HuH-7 (cell line): ENCODE results near the gene ITPR1.

Source experiments
- DNase-seq: peaks from one replicate; pipeline ENCODE4 v3.0.0; 2011; ENCODE audit warnings: low spot score

ITPR1 gene

DNA sequence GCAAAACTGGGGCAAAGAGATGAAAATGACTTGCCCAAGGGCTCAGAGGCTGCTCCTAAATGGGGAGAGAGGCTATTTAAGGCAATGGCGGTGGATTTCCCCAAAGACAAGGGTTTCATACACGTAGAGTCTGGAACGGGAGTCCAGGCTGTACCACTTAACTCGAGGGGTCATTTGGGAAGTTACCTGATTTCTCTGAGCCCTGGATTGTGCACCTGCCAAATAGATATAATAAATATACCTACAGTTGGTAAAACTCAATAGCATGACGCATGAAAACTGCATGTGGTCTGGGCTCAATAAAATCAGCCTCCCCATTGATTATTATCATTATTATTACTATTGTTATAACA, 1.3 kb upstream of the ITPR1 start:
- DNase-seq = no peak

DNA sequence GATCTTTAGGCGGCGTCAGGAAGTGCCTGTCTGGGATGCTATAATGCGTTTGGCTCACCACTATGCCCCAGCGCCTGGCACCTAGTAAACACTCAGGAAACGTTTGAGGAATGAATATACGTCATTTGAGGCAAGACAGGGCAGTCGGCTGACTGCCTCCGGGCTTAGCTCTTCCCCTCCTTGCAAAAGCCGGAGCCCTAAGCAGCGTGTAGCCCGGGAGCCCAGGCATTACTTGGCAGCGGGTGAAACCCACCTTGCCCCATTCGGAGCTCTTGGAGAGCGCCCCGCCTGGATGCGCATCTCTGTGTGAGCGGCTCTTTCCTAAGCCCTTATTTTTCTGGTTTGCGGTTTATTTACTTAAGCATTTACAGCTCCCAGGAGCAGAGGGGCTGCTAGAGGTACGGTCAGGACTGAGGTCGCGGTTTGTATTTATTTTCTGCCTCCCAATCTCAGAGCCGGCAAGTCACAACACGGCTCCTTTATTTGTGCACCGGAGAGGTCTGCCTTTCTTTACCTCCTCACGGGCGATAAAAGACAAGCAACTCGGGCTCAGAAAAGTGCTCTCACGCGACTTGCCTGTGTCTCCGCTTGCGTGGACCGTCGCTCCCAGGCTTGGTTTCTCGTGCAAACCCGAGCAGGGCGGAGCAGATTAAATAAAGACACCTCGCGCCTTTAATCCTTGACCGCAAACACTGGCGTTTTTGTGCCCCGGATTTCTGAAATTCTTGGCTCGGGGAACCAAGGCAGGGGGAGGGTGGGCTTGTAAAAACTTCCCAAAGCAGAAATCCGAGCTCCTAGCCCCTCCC, 737 bp upstream of the ITPR1 start:
- DNase-seq = peak; percentile 49

DNA sequence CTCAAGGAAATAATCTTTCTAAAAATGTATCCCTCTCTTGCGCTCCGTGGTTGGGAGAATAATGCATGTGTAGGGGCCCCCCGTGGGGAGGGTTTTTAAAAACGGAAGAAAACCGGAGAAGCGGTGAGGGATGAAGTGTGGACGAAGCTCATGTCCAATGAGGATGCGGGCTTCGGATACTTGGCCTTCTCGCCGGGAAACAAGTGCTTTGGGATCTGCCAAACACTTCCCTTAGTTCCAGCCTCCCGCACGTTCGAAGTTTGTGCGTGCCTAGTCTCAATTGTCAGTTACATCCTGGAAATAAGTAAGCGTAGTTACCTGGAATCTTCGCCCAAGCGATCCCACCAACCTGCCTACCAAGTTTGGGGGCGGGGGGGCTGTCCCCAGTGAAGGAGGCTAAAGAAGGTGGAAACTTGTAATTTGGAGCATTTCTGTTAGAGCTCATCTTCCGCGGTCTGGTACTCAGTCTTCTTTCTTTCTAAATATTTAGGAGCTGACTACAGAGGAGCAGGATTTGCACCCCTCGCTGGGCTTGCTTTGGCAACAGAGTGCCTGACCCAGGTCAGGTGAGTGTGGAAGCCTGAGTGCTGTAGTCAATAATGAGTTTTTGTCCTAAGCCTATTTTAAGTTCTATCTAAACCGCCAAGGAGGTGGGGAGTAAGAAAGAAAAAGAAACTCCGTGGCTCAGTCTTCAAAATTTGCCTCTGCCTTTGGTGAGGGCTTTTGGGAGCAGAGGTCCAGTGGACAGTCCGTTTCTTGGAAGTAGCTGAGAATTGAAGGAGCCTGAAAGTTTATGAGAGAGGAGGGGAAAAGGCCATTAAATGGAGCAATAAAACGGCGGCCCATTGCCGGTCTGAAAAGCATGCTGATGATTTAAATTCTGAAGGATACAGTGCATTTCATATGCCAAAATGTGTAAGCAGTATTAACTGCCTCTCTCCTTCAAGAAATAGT, 1.1 kb downstream of the ITPR1 start:
- no peak for DNase-seq

DNA sequence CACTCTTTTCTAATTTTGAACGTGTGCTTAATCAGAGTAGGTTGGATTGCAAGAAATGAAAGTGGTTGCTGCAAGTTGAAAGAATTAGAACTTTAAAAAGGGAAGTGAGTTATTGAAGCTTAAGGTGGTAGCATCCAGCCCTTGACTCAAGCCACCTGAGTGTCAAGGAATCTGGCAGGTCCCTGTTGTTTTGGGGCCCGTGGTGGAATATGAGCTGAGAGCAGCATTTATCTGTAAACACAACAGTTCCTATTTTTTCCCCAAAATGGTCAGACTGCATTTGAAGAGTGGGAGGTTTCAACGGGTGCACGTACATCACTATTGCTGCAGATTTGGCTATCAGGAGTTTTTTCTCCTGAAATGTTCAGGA, 1.7 kb downstream of the ITPR1 start:
- no peak for DNase-seq

DNA sequence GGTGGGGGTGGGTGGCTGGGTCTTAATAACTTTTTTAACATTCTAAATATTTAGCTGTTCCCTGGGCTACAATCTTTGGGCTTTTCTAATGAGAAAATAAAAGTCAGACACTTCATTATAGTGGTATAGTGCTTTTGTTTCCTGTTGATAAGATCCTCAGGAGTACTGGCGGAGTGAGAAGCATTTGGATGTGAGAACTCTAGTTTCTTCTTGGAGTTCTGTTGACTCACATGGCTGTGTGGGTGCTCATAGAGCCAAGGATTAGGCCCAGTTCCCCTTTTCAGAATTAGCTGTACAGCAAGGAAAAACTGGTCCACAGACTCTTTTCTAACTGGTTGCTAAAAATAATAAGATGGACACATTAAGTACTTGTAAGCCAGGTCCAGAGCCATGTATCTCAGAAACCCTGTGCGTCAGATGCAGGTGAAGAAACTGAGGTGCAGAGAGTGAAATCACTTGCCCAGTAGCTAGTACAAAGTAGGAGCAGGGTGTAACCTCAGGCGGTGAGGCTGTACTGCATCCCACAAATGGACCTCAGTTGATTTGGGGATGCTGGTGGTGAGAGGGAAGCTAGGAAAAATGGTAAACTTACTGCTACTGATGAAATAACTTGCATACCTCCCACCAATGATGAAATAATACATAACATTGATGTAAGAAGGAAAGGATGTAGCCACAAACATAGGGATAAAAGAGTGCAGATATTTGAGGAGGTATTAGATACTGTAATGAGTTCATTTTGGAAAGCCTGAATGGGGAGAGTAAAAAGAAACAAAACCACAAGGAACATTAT, 2.3 kb downstream of the ITPR1 start:
- no peak for DNase-seq

DNA sequence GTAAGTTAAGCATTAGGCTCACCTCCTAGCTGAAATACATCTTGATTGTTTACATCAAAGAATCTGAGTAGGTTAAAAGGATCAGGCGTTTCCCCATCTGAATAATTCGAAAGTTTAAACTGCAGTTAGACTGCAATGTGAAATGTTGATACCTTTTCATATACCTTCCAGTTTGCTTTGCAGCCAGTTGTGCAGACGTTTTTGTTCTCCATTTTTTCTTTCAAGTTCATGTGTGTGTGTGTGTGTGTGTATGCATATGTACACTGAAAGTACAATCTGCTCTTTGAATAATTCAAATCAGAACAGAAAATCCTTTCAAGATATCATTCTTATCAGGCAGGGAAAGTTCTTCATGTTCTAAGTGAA, 2.9 kb downstream of the ITPR1 start:
- no peak for DNase-seq

DNA sequence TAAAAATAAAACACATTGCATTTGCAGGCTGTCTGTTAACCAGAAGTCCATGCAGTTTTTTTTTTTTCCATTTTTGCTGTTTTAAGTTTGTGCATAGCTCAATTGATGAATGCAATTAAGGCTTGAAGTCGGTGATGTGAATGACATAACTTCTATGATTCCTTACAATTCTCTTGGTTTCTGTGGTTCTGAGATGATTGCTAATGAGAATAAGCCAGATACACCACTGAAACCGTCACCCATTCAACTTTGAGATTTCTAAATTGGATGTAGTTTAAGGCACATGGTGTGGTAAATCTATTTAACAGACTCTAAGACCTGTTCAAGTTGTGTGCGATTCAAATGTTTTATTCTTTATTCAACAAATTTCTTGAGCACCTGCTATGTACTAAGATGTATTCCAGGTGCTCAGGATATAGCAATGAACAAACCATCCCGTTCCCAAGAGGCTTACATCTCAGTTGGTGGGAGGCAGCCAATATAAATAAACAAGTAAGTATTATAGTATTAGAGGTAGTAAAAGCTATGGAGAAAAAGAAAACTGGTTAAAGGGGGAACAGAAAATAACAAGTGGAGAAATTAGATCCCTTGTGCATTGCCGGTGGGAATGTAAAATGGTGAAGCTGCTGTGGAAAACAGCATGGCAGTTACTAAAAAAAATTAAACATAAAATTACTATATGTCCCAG, 4.0 kb downstream of the ITPR1 start:
- DNase-seq = no peak

DNA sequence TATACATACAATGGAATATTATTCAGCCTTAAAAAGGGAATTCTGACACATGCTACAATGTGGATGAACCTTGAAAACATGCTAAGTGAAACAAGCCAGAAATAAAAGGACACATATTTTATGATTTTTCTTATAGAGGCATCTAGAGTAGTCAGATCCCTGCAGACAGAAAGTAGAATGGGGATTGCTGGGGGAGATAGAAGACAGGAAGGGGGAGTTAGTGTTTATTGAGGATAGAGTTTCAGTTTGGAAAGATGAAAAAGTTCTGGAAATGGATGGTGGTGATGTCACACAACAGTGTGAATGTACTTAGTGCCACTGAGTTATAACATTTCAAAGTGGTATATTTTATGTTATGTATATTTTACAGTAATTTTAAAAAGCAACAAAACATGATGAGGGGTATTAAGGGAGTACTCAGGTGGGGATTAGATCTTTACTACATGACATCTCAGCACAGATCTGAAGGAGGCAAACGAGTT, 4.7 kb downstream of the ITPR1 start:
- no peak for DNase-seq

DNA sequence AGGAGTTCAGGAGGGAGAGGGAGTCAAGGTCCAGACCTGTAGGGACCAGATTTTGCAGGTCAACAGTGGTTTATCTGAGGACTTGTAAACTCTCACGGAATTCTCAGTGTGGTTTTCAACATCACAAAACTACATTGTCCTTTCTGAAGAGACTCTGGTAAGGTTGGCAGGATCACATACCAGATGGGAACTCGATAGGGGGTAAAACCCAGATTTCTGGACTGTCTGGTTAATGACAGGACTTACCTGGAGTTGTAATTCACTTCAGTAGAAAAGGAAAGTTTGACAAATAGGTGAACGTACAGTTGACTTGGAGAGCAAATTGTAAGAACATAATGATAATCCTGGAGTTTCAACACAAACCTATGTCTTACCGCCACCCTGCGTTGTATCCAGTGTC, 5.3 kb downstream of the ITPR1 start:
- DNase-seq = no peak

DNA sequence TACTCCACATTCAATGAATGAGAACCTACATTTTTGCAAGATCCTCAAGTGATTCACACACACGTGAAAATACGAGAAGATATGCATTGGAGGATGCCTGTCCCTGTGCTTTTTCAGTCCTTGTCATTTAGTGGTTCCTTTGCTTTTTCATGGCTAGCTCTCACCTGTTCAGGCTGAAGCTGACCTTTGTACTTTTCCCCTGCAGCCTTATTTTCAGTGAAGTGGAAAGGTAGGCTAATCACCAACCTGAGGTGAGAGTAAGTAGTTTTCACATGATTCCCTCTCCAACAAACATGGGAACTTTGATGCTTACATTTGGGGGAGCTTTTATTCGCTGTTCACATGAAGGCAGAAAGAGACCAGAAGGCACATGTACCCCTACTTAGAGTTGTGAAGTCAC, 8.3 kb downstream of the ITPR1 start:
- DNase-seq = no peak

DNA sequence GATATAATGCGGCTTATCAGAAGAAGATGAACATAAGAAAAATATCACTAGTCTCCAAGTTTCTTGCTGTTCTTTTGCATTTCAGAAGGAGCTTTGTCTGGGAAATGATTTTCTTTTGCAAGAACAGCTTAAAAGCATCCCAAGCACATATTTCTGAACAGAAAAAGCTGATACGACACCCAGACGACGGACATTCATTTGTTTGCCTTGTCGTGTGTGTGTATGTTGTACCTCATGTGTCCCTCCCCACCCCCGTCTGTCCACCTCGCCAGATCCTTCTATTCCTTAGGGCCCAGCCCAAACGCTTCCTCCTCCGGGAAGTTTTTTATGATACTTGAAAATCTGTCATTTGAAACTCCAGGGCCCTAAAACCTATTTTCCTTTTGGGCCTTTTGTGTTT, 8.8 kb downstream of the ITPR1 start:
- no peak for DNase-seq

DNA sequence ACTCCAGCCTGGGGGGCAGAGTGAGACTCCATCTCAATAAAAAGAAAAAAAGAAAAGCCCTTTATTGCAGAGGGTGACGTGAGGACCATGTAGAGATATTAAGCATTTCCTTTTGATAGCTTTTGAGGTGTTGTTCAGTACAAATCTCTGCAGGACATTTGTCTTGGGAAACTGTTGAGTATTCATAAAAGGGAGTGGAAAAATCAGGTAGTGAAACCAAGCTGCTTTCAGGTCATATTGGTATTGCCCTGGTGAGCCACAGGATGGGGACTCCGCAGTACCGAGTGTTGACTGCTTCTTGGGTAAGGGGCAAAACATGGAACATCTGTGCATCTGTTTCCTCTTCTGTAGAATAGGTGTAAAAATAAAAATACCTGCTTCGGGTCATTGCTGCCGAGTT, 9.9 kb downstream of the ITPR1 start:
- DNase-seq = no peak

DNA sequence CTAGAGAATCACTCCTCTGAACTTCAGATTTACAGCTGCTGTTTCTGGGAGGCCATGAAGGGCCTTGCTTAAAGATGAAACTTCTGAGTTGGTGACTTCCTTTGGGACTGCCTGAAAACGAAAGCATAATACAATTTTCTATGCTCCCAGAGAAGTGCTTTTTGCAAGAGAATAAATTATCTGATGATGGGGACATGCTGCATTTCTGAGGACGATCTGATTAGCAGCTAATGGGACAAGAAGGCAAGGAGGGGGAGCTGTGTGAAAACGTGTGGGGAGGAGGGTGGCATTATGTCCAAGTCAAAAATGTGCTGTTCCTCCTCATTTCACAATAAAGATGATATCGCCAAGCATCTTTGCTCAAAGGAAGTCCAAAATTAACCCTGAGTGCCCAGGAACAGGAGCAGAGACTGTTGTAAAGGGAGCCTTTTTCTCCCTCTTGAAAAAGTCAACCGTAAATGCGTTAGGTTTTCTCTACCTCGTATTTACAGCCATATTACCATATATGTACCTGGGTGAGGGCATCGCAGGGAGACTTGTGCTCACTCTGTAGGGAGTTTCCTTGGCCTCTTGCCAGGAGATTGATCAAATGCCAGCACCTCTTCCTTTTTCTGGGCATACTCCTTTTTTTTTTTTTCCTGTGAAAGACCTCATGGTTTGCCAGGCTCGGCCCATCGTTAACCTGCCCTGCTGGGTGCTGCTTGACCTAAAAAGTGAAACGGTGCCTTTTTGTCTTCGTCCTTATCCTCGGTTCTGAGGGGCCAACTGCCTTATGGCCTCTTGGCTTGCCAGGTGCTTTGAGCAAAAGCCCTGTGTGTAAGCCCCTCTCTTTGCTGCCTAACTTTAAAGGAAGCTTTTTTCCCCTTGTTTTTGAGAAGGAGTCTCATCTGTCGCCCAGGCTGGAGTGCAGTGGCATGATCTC, 11.5 kb downstream of the ITPR1 start:
- no peak for DNase-seq

DNA sequence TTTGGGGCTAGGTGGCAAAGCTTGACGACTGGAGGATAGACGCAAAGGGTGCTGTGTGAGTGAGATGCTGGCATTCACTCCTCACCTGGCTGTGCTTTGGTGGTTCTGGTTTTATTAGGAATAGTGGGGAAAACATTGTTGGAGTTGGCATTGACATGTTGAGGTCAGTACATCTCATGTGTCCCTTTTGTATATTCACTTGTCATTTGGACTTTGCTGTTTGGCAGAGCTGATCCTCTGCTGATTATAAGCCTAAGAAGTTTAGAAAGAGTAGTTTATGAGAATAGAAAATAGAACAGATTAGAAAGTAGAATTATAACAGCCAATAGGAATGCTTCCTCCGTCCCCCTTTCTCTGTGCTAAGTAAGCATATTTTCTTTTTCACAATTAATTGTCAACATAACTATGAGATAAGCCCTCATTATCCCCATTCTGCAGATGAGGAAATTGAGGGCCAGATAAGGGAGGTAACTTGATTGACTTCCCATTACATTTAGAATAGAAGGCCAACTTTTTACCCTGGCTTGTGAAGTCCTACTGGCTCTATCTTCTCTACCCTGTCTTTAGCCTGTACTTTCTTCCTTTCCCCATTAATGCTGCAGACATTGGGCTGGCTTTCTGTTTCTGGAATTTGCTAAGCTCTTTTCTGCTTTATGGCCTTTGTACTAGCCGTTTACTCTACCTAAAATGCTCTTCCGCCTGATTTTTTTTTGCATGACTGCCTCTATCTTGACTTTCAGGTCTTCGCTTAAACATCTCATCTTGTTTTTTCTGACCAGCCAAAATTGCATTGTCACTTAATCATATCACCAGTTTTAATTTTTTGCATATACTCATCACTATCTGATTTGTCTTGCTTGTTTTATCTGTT, 12.8 kb downstream of the ITPR1 start:
- no peak for DNase-seq

DNA sequence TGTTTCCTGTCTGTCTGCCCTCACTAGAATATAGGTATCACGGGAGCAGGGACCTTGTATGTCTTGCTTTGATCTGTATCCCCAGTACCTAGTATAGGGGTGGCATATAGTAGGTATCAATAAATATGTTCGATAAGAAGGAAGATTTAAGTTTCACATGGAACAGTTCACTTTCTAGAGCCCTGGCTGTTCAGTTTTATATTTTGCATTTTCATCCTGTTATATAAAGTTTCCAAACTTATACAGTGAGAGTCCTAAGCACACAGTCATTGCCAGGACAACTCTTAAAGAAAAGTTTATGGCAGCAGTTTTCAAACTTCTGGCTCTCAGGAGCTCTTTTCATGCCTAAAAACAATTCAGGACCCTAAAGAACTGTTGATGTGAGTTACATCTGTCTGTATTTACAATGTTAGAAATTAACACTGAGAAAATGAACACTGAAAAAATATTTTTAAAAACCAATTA, 13.4 kb downstream of the ITPR1 start:
- DNase-seq = no peak

DNA sequence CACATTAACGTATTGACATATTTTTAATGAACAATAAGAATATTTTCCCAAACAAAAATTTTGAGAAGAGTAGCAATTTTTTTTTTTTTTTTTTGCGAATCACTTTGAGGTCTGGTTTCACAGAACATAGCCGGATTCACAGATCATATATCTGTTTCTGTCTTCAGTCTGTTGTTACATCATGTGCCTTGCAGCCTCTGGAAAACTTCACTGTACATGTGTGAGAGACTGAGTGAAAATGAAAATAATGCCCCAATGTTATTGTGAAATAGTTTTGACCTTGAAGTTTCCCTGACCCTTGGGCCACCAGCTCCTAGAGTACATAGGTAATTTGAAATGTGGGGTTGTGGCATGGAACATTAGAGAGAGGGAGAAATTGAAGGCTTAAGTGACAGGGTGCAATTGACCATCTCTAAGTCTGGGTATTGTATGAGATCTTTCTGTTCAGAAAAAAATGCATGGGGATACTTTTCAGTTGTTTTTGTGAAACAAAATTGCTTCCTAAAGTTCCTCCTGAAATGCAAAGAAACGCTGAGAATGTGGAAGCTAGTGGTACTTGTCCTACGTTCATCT, 14.0 kb downstream of the ITPR1 start:
- no peak for DNase-seq

DNA sequence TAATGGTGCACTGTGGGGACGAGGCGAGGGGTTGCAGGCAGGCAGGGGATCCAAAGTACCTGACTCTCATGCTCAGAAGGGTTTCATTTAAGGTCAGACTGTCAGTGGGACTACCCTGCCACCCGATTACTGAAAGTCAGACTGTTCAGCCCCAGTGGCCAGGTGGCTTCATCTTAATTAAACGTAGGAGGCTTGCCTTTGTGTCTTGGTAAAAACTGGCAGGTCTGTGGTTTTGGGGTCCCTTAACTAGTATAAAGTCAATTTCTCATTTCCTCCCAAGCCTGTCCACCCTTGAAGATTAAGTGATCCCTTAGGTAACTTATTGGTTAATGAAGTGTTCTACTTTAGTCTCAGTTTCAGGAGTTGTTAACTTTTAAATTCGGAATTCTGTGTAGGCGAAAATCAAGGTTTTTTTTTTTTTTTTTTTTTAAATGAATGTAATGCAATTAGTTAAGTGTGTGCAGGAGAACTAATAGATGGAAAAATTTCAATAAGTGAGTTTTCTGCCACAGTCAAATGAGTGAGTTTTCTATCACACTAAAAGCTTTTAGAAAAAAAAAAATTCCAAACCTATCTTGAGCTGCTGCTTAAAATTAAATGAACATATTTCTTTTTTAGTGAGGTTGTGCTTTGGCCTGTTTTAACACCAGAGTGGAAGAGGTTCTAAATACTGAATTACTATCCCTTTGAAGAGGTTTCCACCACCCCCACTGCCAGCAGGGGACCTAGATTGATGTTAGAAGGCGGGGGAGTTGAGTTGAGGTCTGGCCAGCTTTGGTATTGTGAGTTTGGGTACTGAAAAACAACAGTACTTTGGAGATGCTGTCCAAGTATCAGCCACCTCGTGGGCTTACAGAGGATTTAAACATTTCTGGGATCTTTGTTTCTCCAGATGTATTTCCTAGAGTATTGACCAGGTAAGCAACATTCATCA, 15.2 kb downstream of the ITPR1 start:
- DNase-seq = no peak

DNA sequence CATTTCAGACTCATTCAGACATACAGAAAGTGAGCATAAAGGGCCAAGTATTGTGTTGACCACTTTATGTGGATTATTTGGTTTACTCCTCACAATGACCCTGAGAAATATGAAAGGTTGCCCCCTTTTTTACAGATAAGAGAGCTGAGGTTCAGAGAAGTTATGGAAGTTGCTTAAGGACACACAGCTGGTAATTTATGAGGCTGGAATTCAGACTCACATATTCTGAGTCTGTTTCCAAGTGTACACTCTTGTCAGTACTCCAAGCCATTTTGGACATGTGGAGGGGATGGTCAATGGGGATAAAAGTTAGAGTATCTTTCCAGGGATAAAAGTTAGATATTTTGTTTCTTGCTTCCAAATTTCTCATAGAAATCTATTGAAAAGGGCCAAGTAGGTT, 15.9 kb downstream of the ITPR1 start:
- DNase-seq = no peak
